Measurements from ENCODE around the gene PEAK1.

DNA sequence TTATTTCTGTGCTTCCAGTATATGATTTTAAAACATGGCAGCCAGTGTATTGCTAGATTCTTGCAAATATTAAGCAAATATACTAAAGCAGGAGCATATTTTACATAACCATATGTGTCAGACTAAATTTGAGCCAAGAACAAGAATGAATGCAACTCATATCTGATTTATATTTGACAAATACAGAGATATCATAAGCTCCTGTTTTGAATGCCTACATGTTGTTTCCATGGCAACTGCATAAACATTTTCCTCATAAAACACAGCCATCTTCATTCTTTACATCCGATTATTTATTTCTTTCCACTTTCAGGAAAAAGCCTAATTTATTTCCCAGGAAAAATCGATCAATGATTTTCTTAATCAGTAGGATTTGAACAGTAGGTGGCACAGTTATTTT, 176.8 kb downstream of the PEAK1 start:
- TF ChIP-seq CTCF (conservative IDR thresholded peaks at IDR 0.05; ENCODE audit: low read length) (no peak), EZH2phosphoT487 (IDR thresholded peaks at IDR 0.05; ENCODE audit: borderline replicate concordance, low read depth, low read length) (no peak)

All from OCI-LY7 (cell line).